ENCODE results near the gene SCD.

- TF ChIP-seq CTCF (conservative IDR thresholded peaks at IDR 0.05 in 1 of 2, IDR thresholded peaks at IDR 0.05 in 1 of 2; ENCODE audit: extremely low read depth in 1 of 2, insufficient read depth in 1 of 2, low read depth in 1 of 2, low read length in 2 of 2) = peak; percentile 70 to 76
- no peak for TF ChIP-seq EZH2 (IDR thresholded peaks at IDR 0.05; ENCODE audit: borderline replicate concordance, low read length)
These were observed 43.2 kb upstream of the SCD start for GRCh38 chr10:100303724-100304319.
